HCT116 (cell line): Measurements from ENCODE around the gene ACBD4.

Experiments used
- CBX3 ChIP-seq: IDR thresholded peaks from 2 replicates; pipeline ENCODE4 v1.6.1; 2012; ENCODE audit warnings: low read depth
- CEBPB ChIP-seq: IDR thresholded peaks from 2 replicates; pipeline ENCODE4 v1.6.1; 2012; ENCODE audit warnings: low read depth
- CTCF ChIP-seq, 3 experiments: fragments of 200-600 bp in 1 of 3; sonication (generic) in 1 of 3; IDR thresholded peaks in 2 of 3; conservative IDR thresholded peaks in 1 of 3; 2 replicates each; pipeline ENCODE4 v1.5.1; 2012 to 2017; ENCODE audit warnings: low read depth in 2 of 3, low read length in 2 of 3, antibody characterized with exemption in 1 of 3, borderline replicate concordance in 1 of 3, control low read depth in 1 of 3, mild to moderate bottlenecking in 1 of 3, mixed read lengths in 1 of 3, mixed run types in 1 of 3, moderate library complexity in 1 of 3; ENCODE audit not compliant: insufficient read depth in 1 of 3
- EGR1 ChIP-seq: IDR thresholded peaks from 2 replicates; pipeline ENCODE4 v1.6.1; 2012; ENCODE audit warnings: low read depth
- EZH2 ChIP-seq: fragments of 200-600 bp; sonication (generic); IDR thresholded peaks from 2 replicates; pipeline ENCODE4 v1.6.1; 2017; ENCODE audit warnings: antibody characterized with exemption, mixed run types
- POLR2A ChIP-seq: IDR thresholded peaks from 2 replicates; pipeline ENCODE4 v1.7.0; 2011; ENCODE audit warnings: borderline replicate concordance; ENCODE audit not compliant: insufficient read depth, insufficient read length; ENCODE audit errors: extremely low read depth
- POLR2AphosphoS5 ChIP-seq: IDR thresholded peaks from 2 replicates; pipeline ENCODE4 v1.6.1; 2011; ENCODE audit warnings: mild to moderate bottlenecking, low read depth, low read length, moderate library complexity
- REST ChIP-seq: IDR thresholded peaks from 2 replicates; pipeline ENCODE4 v1.6.1; 2012; ENCODE audit warnings: low read depth
- YY1 ChIP-seq: IDR thresholded peaks from 2 replicates; pipeline ENCODE4 v1.6.1; 2011; ENCODE audit warnings: low read length, low read depth, moderate library complexity, mild to moderate bottlenecking; ENCODE audit not compliant: insufficient replicate concordance; ENCODE audit errors: extremely low read depth

- TF ChIP-seq CTCF (IDR thresholded peaks at IDR 0.05 in 2 of 3, conservative IDR thresholded peaks at IDR 0.05 in 1 of 3; ENCODE audit: borderline replicate concordance in 1 of 3, insufficient read depth in 1 of 3, low read depth in 2 of 3, low read length in 2 of 3) (no peak), CBX3 (no peak), POLR2A (no peak), CEBPB (no peak), POLR2AphosphoS5 (no peak), EZH2 (no peak), YY1 (no peak), REST (no peak), EGR1 (no peak)
Measured at GRCh38 chr17:45116434-45117016, 19.0 kb upstream of the ACBD4 start.
